Tibial artery (tissue), 4 donors: ENCODE results near the gene PCED1B.

Experiments
- DNase-seq, 2 donors: peaks; one replicate each; pipeline ENCODE4 v3.0.0-alpha.2; 2019
- H3K27ac ChIP-seq, 2 donors: fragments of 200-600 bp; sonication (generic) in 1 of 2; 1 replicate in 1 of 2; 2 replicates in 1 of 2; pipeline ENCODE4 v1.5.1; 2018 to 2019; ENCODE audit warnings: mild to moderate bottlenecking in 1 of 2
- H3K27me3 ChIP-seq, 2 donors: fragments of 200-600 bp; sonication (generic) in 1 of 2; one replicate each; pipeline versions ENCODE4 v1.5.1 to v1.6.0; 2016 to 2019
- H3K36me3 ChIP-seq, 3 donors: fragments of 200-600 bp; sonication (generic) in 2 of 3; one replicate each; pipeline ENCODE4 v1.5.1; 2016 to 2019; ENCODE audit warnings: mild to moderate bottlenecking in 2 of 3
- H3K4me1 ChIP-seq, 4 donors: fragments of 200-600 bp; sonication (generic) in 2 of 4; 1 replicate in 3 of 4; 2 replicates in 1 of 4; pipeline ENCODE4 v1.5.1; 2016 to 2019
- H3K4me3 ChIP-seq, 2 donors: fragments of 200-600 bp; sonication (generic) in 1 of 2; 1 replicate in 1 of 2; 2 replicates in 1 of 2; pipeline ENCODE4 v1.5.1; 2018 to 2019; ENCODE audit warnings: mild to moderate bottlenecking in 2 of 2
- H3K9me3 ChIP-seq, 3 donors: fragments of 200-600 bp; sonication (generic) in 1 of 3; one replicate each; pipeline ENCODE4 v1.5.1; 2016 to 2019
- CTCF ChIP-seq, 2 experiments: fragments of 200-600 bp in 1 of 2; fragments of 450-650 bp in 1 of 2; IDR thresholded peaks; one replicate each; pipeline ENCODE4 v1.5.1; 2017 to 2019; ENCODE audit warnings: antibody characterized with exemption in 2 of 2, mild to moderate bottlenecking in 1 of 2, moderate library complexity in 1 of 2
- intact Hi-C: fragments of 100-400 bp; cut with DNase I; formaldehyde crosslinking; loops from one replicate; pipeline ENCODE4 v1.15.0; 2023; ENCODE audit warnings: low total_unique reads

PCED1B gene

GRCh38 chr12:47087088-47087688, 7.8 kb downstream of the PCED1B start:
- Histone ChIP-seq H3K27ac (peak overlapping the region; percentile 39 to 66), H3K9me3 (no peaks in the 10 kb centered on the region), H3K36me3 (no peaks in the 10 kb centered on the region), H3K27me3 (no peaks in the 10 kb centered on the region), H3K4me1 (peaks cover 0 to 70% (median 28%) of the 10 kb centered on the region in 4 donors), H3K4me3 (no peak overlapping the region)
- DNase-seq: no peak
- no peak for TF ChIP-seq CTCF (IDR thresholded peaks at IDR 0.05)
- intact Hi-C loops: no loop called here

DNA sequence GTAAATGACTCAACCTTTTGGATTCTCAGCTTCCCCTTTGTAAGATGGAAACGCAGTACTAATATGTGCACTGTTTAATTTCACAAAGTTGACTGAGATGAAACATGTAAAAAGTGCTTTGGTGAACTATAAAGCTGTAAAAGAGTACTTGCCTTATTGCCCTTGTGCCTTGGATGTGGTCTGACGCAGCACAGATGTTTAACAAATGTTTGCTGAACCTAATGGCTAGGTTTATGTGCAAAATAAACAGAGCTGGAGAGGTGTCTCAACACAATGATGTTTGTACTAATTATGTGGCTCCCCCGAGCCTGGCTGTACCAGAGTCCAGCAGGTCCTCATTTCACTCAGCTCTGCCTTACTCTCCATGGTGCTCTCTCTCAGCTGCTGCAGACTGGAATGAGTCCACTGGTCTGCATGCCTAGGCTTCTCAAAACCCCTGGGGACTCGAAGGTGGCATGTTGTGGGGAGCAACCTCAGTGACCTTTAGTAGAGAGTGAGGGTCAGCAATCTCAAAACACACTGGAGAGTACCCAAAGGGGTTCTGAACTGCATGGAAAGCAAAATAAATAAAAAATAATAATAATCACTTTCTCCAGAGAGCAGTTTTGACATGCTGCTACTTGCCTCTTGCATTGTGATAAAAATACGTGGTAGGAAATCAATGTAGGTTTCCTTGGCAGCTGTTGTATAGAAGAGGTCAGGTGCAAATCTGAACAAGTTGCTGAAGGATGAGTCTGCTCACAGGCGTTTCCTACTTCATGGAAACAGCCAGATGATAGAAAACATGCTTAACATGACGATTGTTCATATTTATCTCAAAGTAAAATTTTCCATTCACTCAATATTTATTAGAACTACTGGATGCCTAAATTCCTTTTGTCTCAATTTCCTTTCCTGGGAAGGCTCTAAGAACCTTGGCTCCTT, 8.9 kb downstream of the PCED1B start:
- H3K36me3 ChIP-seq: no peaks in the 10 kb centered on the region
- H3K4me1 ChIP-seq: peaks cover 0 to 65% (median 22%) of the 10 kb centered on the region in 4 donors
- TF ChIP-seq CTCF (IDR thresholded peaks at IDR 0.05): no peak
- no peak overlapping the region for H3K4me3 ChIP-seq
- H3K27ac ChIP-seq: peak overlapping the region; percentile 39 to 66
- no peaks in the 10 kb centered on the region for H3K9me3 ChIP-seq
- H3K27me3 ChIP-seq: no peaks in the 10 kb centered on the region
- DNase-seq: no peak
- intact Hi-C loops: no loop called here

- Histone ChIP-seq H3K27me3 (no peaks in the 10 kb centered on the region), H3K4me1 (peaks cover 0 to 59% (median 7%) of the 10 kb centered on the region in 4 donors), H3K4me3 (no peak overlapping the region), H3K27ac (peak overlapping the region in 1 of 2 donors; percentile 48), H3K9me3 (no peaks in the 10 kb centered on the region), H3K36me3 (no peaks in the 10 kb centered on the region)
- no peak for TF ChIP-seq CTCF (IDR thresholded peaks at IDR 0.05)
- DNase-seq: no peak
- intact Hi-C loops: loop anchor here (5.0 kb wide), 1 partner anchor 1229 kb away; no protein-coding TSS in a partner anchor
These were observed 11.6 kb downstream of the PCED1B start for GRCh38 chr12:47091009-47091408.

DNA sequence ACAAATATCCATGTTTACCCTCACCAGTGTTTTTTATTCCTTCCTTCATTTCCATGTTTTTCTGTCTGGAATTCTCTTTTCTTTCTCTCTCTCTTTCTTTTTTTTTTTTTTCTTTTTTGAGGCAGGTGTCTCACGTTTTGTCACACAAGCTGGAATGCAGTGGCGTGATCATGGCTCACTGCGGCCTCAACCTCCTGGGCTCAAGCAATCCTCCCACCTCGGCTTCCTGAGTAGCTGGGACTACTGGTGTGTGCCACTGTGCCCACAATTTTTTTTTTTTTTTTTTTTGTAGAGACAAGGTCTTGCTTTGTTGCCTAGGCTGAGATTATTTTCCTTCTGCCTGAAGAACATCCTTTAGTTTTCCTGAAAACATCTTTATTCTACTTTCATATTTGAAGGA, 15.4 kb downstream of the PCED1B start:
- Histone ChIP-seq H3K4me1 (peaks cover 0 to 60% (median 14%) of the 10 kb centered on the region in 4 donors), H3K4me3 (no peak overlapping the region), H3K36me3 (no peaks in the 10 kb centered on the region), H3K27me3 (no peaks in the 10 kb centered on the region), H3K9me3 (no peaks in the 10 kb centered on the region), H3K27ac (peak overlapping the region in 1 of 2 donors; percentile 10)
- intact Hi-C loops: loop anchor here (5.0 kb wide), 1 partner anchor 1233 kb away; no protein-coding TSS in a partner anchor
- TF ChIP-seq CTCF (IDR thresholded peaks at IDR 0.05): no peak
- no peak for DNase-seq

DNA sequence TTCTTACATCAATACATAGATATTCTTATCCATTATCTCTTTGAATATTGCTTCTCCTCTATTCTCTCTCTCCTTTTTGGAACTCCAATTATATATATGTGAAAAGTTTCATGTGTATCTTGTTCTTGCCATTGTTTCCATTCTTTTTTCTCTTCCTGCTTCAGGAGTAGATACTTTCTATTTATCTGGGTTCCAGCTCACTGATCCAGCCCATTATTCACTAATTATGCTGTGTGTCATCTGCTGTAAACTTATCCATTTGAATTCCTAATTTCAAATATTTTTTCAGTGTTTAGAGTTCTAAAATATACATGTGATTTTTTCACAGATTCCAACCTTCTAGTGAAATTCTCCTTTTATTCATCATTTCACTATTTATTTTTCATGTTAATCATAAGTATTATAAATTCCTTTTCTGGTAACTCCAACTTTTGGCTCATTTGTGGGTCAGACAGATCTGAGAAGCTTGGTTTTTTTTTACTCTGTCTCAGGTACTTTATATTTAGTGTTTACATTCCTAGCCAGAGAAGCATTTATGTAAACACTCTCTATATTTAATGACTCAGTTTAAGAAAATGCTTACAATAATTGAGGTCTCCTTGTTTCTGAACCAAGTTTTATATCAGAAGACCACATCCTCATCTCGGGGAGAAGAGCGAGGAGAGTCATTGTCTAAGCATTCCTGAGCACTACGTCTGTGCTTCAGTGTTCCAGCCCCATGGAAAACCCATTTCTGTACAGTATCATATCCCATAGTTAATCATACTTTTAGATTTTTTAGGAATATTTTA, 16.2 kb downstream of the PCED1B start:
- Histone ChIP-seq H3K4me1 (peaks cover 0 to 68% (median 18%) of the 10 kb centered on the region in 4 donors), H3K36me3 (no peaks in the 10 kb centered on the region), H3K27me3 (no peaks in the 10 kb centered on the region), H3K4me3 (no peak overlapping the region), H3K9me3 (no peaks in the 10 kb centered on the region), H3K27ac (peak overlapping the region in 1 of 2 donors; percentile 45)
- no peak for TF ChIP-seq CTCF (IDR thresholded peaks at IDR 0.05)
- DNase-seq: no peak
- intact Hi-C loops: no loop called here
